ENCODE results near the gene CCDC57. TPM values are rescaled to one million over a fixed set of nuclear protein-coding genes. Genes with fewer than 3 reads are reported as not detected.

Gene CCDC57
- total RNA-seq, 1 donor from 2014 or later = 79.0 TPM

GRCh38 chr17:82088838-82089722 is 123.6 kb downstream of the CCDC57 start:
- Mint-ChIP-seq H3K27me3 (no peaks in the 10 kb centered on the region), H3K27ac (no peak overlapping the region), H3K4me1 (ENCODE audit: low read depth) (no peaks in the 10 kb centered on the region), H3K9me3 (ENCODE audit: low read depth) (no peaks in the 10 kb centered on the region), H3K36me3 (ENCODE audit: insufficient read depth) (peaks cover 3% of the 10 kb centered on the region), H3K4me3 (ENCODE audit: low read depth) (no peak overlapping the region)
- TF ChIP-seq CTCF (IDR thresholded peaks at IDR 0.05; ENCODE audit: unreplicated experiment) = no peak
- no peak for DNase-seq (ENCODE audit: low spot score, unreplicated experiment)

GRCh38 chr17:82087961-82088837 is 124.4 kb downstream of the CCDC57 start:
- Mint-ChIP-seq H3K27ac (no peak overlapping the region), H3K36me3 (ENCODE audit: insufficient read depth) (peaks cover 3% of the 10 kb centered on the region), H3K4me1 (ENCODE audit: low read depth) (no peaks in the 10 kb centered on the region), H3K4me3 (ENCODE audit: low read depth) (no peak overlapping the region), H3K27me3 (no peaks in the 10 kb centered on the region), H3K9me3 (ENCODE audit: low read depth) (no peaks in the 10 kb centered on the region)
- DNase-seq (ENCODE audit: low spot score, unreplicated experiment) = no peak
- TF ChIP-seq CTCF (IDR thresholded peaks at IDR 0.05; ENCODE audit: unreplicated experiment) = no peak

- H3K4me1 Mint-ChIP-seq (ENCODE audit: low read depth) = no peaks in the 10 kb centered on the region
- no peak for DNase-seq (ENCODE audit: low spot score, unreplicated experiment)
- H3K9me3 Mint-ChIP-seq (ENCODE audit: low read depth) = no peaks in the 10 kb centered on the region
- no peak for TF ChIP-seq CTCF (IDR thresholded peaks at IDR 0.05; ENCODE audit: unreplicated experiment)
- H3K27me3 Mint-ChIP-seq = no peaks in the 10 kb centered on the region
- no peak overlapping the region for H3K27ac Mint-ChIP-seq
- no peak overlapping the region for H3K4me3 Mint-ChIP-seq (ENCODE audit: low read depth)
- peaks cover 3% of the 10 kb centered on the region for H3K36me3 Mint-ChIP-seq (ENCODE audit: insufficient read depth)
These were observed 125.4 kb downstream of the CCDC57 start for GRCh38 chr17:82086941-82087906.

- Mint-ChIP-seq H3K27me3 (no peaks in the 10 kb centered on the region), H3K9me3 (ENCODE audit: low read depth) (no peaks in the 10 kb centered on the region), H3K4me1 (ENCODE audit: low read depth) (no peaks in the 10 kb centered on the region), H3K27ac (no peak overlapping the region), H3K36me3 (ENCODE audit: insufficient read depth) (peaks cover 3% of the 10 kb centered on the region), H3K4me3 (ENCODE audit: low read depth) (no peak overlapping the region)
- DNase-seq (ENCODE audit: low spot score, unreplicated experiment) = no peak
- no peak for TF ChIP-seq CTCF (IDR thresholded peaks at IDR 0.05; ENCODE audit: unreplicated experiment)
These were observed 126.5 kb downstream of the CCDC57 start for GRCh38 chr17:82085931-82086764.

Measured in progenitor cell of endocrine pancreas (in vitro differentiated cells).